ENCODE data around the gene TMTC3.

TMTC3 gene

GRCh38 chr12:88184196-88184595 is 42.1 kb downstream of the TMTC3 start:
- H3K4me3 ChIP-seq (ENCODE audit: low read depth, low read length) = no peak overlapping the region
- TF ChIP-seq CTCF (IDR thresholded peaks at IDR 0.05; ENCODE audit: low read depth, low read length) = no peak

GRCh38 chr12:88185279-88185678 is 43.2 kb downstream of the TMTC3 start:
- no peak for TF ChIP-seq CTCF (IDR thresholded peaks at IDR 0.05; ENCODE audit: low read depth, low read length)
- no peak overlapping the region for H3K4me3 ChIP-seq (ENCODE audit: low read depth, low read length)

GRCh38 chr12:88185988-88186387 is 43.9 kb downstream of the TMTC3 start:
- TF ChIP-seq CTCF (IDR thresholded peaks at IDR 0.05; ENCODE audit: low read depth, low read length) = no peak

DNA sequence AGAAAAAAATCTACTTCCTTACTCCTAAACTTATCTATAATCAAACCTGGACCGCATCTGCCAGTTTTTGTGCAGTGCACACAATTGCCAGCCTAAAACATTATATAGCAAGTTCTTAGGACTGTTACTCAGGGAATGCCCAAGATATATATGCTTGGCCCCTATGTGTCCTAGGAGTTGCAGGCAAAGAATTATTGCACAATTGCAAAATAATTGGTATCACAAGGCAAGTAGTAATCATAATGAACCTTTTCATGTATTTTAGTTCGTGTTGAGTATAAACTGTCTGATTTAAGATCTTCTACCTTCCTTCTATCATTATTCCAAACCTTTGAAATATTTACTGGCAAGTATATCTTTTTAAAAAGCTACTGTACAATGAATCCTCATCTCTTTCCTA is 45.5 kb downstream of the TMTC3 start:
- H3K4me3 ChIP-seq (ENCODE audit: low read depth, low read length) = no peak overlapping the region
- TF ChIP-seq CTCF (IDR thresholded peaks at IDR 0.05; ENCODE audit: low read depth, low read length) = no peak

More at GRCh38 chr12:88185988-88186387, 43.9 kb downstream of the TMTC3 start:
- H3K4me3 ChIP-seq (ENCODE audit: low read depth, low read length) = no peak overlapping the region

DNA sequence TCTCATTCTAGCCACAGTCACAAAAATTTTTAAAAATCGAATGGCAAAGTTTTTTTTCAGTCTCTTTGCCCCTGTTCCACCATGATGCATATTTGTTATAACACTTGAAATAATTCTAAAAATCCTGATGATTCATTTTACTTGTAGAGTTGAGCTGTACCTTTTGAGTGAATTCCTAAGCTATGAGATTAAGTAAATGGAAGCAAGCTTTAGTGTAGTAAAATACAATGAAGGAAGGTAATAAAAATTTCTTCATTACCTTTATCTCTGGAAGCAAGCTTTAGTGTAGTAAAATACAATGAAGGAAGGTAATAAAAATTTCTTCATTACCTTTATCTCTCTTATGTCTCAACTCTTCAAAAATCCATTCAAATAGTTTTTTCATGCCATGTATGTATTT is 46.1 kb downstream of the TMTC3 start:
- no peak for TF ChIP-seq CTCF (IDR thresholded peaks at IDR 0.05; ENCODE audit: low read depth, low read length)
- no peak overlapping the region for H3K4me3 ChIP-seq (ENCODE audit: low read depth, low read length)

- no peak for TF ChIP-seq CTCF (IDR thresholded peaks at IDR 0.05; ENCODE audit: low read depth, low read length)
- H3K4me3 ChIP-seq (ENCODE audit: low read depth, low read length) = no peak overlapping the region
Observed at GRCh38 chr12:88192426-88192825, 50.3 kb downstream of the TMTC3 start.

GRCh38 chr12:88194868-88195267 is 52.8 kb downstream of the TMTC3 start:
- TF ChIP-seq CTCF (IDR thresholded peaks at IDR 0.05; ENCODE audit: low read depth, low read length) = no peak

More at GRCh38 chr12:88194868-88195267, 52.8 kb downstream of the TMTC3 start:
- H3K4me3 ChIP-seq (ENCODE audit: low read depth, low read length) = no peak overlapping the region

All from WI38 (cell line).